H1 (cell line): ENCODE data around the gene SELPLG. TPM values are rescaled to one million over a fixed set of nuclear protein-coding genes. Genes with fewer than 3 reads are reported as not detected.

ENCODE experiments used
- CTCF ChIA-PET: fragments of 300-600 bp; sonication (Branson Sonifier 250); formaldehyde crosslinking; loops from one replicate; lab custom pipeline; 2021; ENCODE audit not compliant: partially characterized antibody; lab: Charles Lee
- POLR2A ChIA-PET: fragments of 300-600 bp; sonication (Branson Sonifier 250); formaldehyde crosslinking; loops from one replicate; lab custom pipeline; 2021; ENCODE audit warnings: inconsistent platforms; ENCODE audit not compliant: partially characterized antibody; lab: Charles Lee
- DNase-seq, 2 experiments: peaks; one replicate each; pipeline versions ENCODE4 v3.0.0 to v3.0.0-alpha.2; 2010 to 2022; ENCODE audit warnings: low spot score in 2 of 2, low read depth in 1 of 2, mixed read lengths in 1 of 2
- FAIRE-seq: peaks from 2 replicates; lab custom pipeline; 2011; peaks lifted over from hg19 to GRCh38; lab: Jason Lieb, UNC
- H2AFZ ChIP-seq: 2 replicates; pipeline ENCODE4 v1.8.1; 2012; ENCODE audit warnings: low read length, inconsistent platforms
- H2AK5ac ChIP-seq: 2 replicates; pipeline ENCODE4 v1.6.1; 2013; ENCODE audit warnings: low read depth, low read length
- H2BK120ac ChIP-seq: replicated peaks from 2 replicates; pipeline ENCODE3; 2013; ENCODE audit warnings: low read depth, low read length, inconsistent platforms
- H2BK12ac ChIP-seq: 2 replicates; pipeline ENCODE4 v1.6.1; 2013; ENCODE audit warnings: low read depth, low read length
- H2BK15ac ChIP-seq: 2 replicates; pipeline ENCODE4 v1.6.1; 2013; ENCODE audit warnings: low read length
- H2BK20ac ChIP-seq: 2 replicates; pipeline ENCODE4 v1.6.1; 2013; ENCODE audit warnings: low read length
- H2BK5ac ChIP-seq: 2 replicates; pipeline ENCODE4 v1.6.1; 2013; ENCODE audit warnings: low read depth, low read length
- H3K14ac ChIP-seq: 2 replicates; pipeline ENCODE4 v1.6.1; 2013; ENCODE audit warnings: inconsistent platforms; ENCODE audit not compliant: insufficient read length
- H3K18ac ChIP-seq: 2 replicates; pipeline ENCODE4 v1.6.1; 2013; ENCODE audit warnings: low read length; ENCODE audit errors: extremely low read depth
- H3K23ac ChIP-seq: 2 replicates; pipeline ENCODE4 v1.6.1; 2013; ENCODE audit warnings: inconsistent platforms; ENCODE audit not compliant: insufficient read length
- H3K23me2 ChIP-seq: 2 replicates; pipeline ENCODE4 v1.6.1; 2013; ENCODE audit warnings: low read depth, low read length
- H3K27ac ChIP-seq: 2 replicates; pipeline ENCODE4 v1.6.1; 2011; ENCODE audit warnings: low read depth, low read length, inconsistent platforms
- H3K27me3 ChIP-seq, 4 experiments: replicated peaks in 1 of 4; 1 replicate in 1 of 4; 2 replicates in 3 of 4; pipeline versions ENCODE4 v1.6.1 to v1.8.1; 2011 to 2013; ENCODE audit warnings: low read length in 3 of 4, mild to moderate bottlenecking in 3 of 4, inconsistent platforms in 2 of 4, mixed read lengths in 2 of 4, moderate library complexity in 1 of 4; ENCODE audit not compliant: control insufficient read depth in 3 of 4, insufficient read depth in 3 of 4; ENCODE audit errors: extremely low read depth in 1 of 4
- H3K36me3 ChIP-seq, 4 experiments: 2 replicates each; pipeline versions ENCODE4 v1.6.1 to v1.8.1; 2011 to 2013; ENCODE audit warnings: mild to moderate bottlenecking in 4 of 4, low read length in 3 of 4, moderate library complexity in 2 of 4, control low read depth in 1 of 4, inconsistent platforms in 1 of 4; ENCODE audit not compliant: insufficient read depth in 4 of 4, control insufficient read depth in 2 of 4
- H3K4ac ChIP-seq: replicated peaks from 2 replicates; pipeline ENCODE3; 2013; ENCODE audit warnings: low read length, low read depth, mixed read lengths, inconsistent platforms; ENCODE audit not compliant: insufficient read length
- H3K4me1 ChIP-seq, 4 experiments: replicated peaks in 1 of 4; 1 replicate in 1 of 4; 2 replicates in 3 of 4; pipeline versions ENCODE4 v1.6.1 to v1.8.1; 2011 to 2013; ENCODE audit warnings: low read length in 3 of 4, inconsistent platforms in 2 of 4, mixed read lengths in 1 of 4; ENCODE audit not compliant: insufficient read depth in 4 of 4, control insufficient read depth in 3 of 4
- H3K4me2 ChIP-seq, 2 experiments: 2 replicates each; pipeline versions ENCODE4 v1.6.1 to v1.8.1; 2011 to 2013; ENCODE audit warnings: low read depth in 2 of 2, low read length in 2 of 2, control low read depth in 1 of 2, inconsistent platforms in 1 of 2, mild to moderate bottlenecking in 1 of 2; ENCODE audit not compliant: insufficient read depth in 1 of 2
- H3K4me3 ChIP-seq, 4 experiments: fragments of 200-600, 300-600 bp in 1 of 4; sonication (generic), shearing (Covaris generic), sonication (Bioruptor Twin) in 1 of 4; 2 replicates each; pipeline versions ENCODE4 v1.5.1 to v1.8.1; 2011 to 2016; ENCODE audit warnings: low read length in 4 of 4, low read depth in 3 of 4, control low read depth in 2 of 4, inconsistent platforms in 2 of 4, mild to moderate bottlenecking in 2 of 4, mixed read lengths in 1 of 4, moderate library complexity in 1 of 4; ENCODE audit not compliant: insufficient read depth in 2 of 4; ENCODE audit errors: extremely low read depth in 1 of 4
- H3K56ac ChIP-seq: replicated peaks from 2 replicates; pipeline ENCODE3; 2013; ENCODE audit warnings: low read depth, mild to moderate bottlenecking, mixed read lengths, low read length, inconsistent platforms; ENCODE audit not compliant: insufficient read length
- H3K79me1 ChIP-seq: 2 replicates; pipeline ENCODE4 v1.6.1; 2013; ENCODE audit warnings: low read depth, low read length, control low read depth
- H3K79me2 ChIP-seq, 2 experiments: 2 replicates each; pipeline versions ENCODE4 v1.6.1 to v1.8.1; 2012 to 2013; ENCODE audit warnings: low read length in 2 of 2, mild to moderate bottlenecking in 2 of 2, inconsistent platforms in 1 of 2; ENCODE audit not compliant: insufficient read depth in 2 of 2, control insufficient read depth in 1 of 2
- H3K9ac ChIP-seq, 4 experiments: replicated peaks in 1 of 4; 1 replicate in 1 of 4; 2 replicates in 3 of 4; pipeline versions ENCODE4 v1.6.1 to v1.8.1; 2011 to 2013; ENCODE audit warnings: low read depth in 3 of 4, low read length in 3 of 4, control low read depth in 2 of 4, mild to moderate bottlenecking in 2 of 4, moderate library complexity in 2 of 4, inconsistent platforms in 1 of 4; ENCODE audit errors: extremely low read depth in 1 of 4
- H3K9me3 ChIP-seq, 2 experiments: 2 replicates each; pipeline versions ENCODE4 v1.6.1 to v1.8.1; 2012 to 2013; ENCODE audit warnings: mild to moderate bottlenecking in 2 of 2, moderate library complexity in 2 of 2, control low read depth in 1 of 2, inconsistent platforms in 1 of 2, low read depth in 1 of 2, low read length in 1 of 2, mixed read lengths in 1 of 2; ENCODE audit not compliant: insufficient read depth in 2 of 2
- H4K20me1 ChIP-seq, 2 experiments: replicated peaks in 1 of 2; 2 replicates each; pipeline versions ENCODE3 to v1.8.1; 2011 to 2013; ENCODE audit warnings: inconsistent platforms in 2 of 2, low read length in 2 of 2, mild to moderate bottlenecking in 1 of 2; ENCODE audit not compliant: insufficient read depth in 2 of 2, control insufficient read depth in 1 of 2
- H4K5ac ChIP-seq: 2 replicates; pipeline ENCODE4 v1.6.1; 2013; ENCODE audit warnings: low read length, low read depth, mixed read lengths, inconsistent platforms; ENCODE audit not compliant: insufficient read length
- H4K8ac ChIP-seq: 2 replicates; pipeline ENCODE4 v1.8.0; 2013; ENCODE audit warnings: mild to moderate bottlenecking, moderate library complexity, low read length, inconsistent platforms; ENCODE audit not compliant: insufficient read depth; ENCODE audit errors: extremely low read depth
- H4K91ac ChIP-seq: replicated peaks from 2 replicates; pipeline ENCODE3; 2013; ENCODE audit warnings: low read length, mixed read lengths, inconsistent platforms; ENCODE audit not compliant: insufficient read length
- NRF1 ChIP-seq: IDR thresholded peaks from 2 replicates; pipeline ENCODE4 v1.6.1; 2011; ENCODE audit warnings: mild to moderate bottlenecking, low read depth, low read length, improper control_type of control experiment
- POLR2AphosphoS5 ChIP-seq: IDR thresholded peaks from 2 replicates; pipeline ENCODE4 v1.6.1; 2011; ENCODE audit warnings: low read depth, low read length
- WGBS, 2 experiments: shearing (Covaris generic) in 1 of 2; methylation state at CpG; one replicate each; pipeline versions ENCODE4 v1.1.6 to v1.1.7; 2013 to 2015; ENCODE audit warnings: low lambda C conversion rate in 2 of 2, mixed read lengths in 2 of 2, inconsistent platforms in 1 of 2, low coverage in 1 of 2, missing lambda C conversion rate in 1 of 2; ENCODE audit not compliant: insufficient replicate concordance in 2 of 2, insufficient coverage in 1 of 2, insufficient read length in 1 of 2; ENCODE audit errors: extremely low coverage in 1 of 2, missing lambda C conversion rate in 1 of 2; 5-methylcytosine and 5-hydroxymethylcytosine counted together
- polyA plus RNA-seq, 7 experiments: library from polyadenylated mRNA; depleted of rRNA in 3 of 7; stranded (reverse) in 5 of 7; unstranded in 2 of 7; fragments of >200 nt in 5 of 7; fragments of 200-250 nt in 2 of 7; gene quantifications; 1 replicate in 5 of 7; 2 replicates in 1 of 7; 4 replicates in 1 of 7; pipeline versions ENCODE4 v1.2.1 to v1.2.3, GENCODE V29; 2011 to 2013; ENCODE audit warnings: missing spikeins in 2 of 7, mixed read lengths in 2 of 7
- total RNA-seq: library from RNA; stranded (reverse); fragmentation: NEBNext Ultra II Directional; extraction: Animal tissue kit (Norgen Biotek cat#: 25700); gene quantifications from 2 replicates; pipeline ENCODE4 v1.2.1, GENCODE V29; 2021

SELPLG gene
- total and polyA plus RNA-seq, 2 of the 8 experiments (the other 6 are each of a cell fraction or from before 2014, with no cell fraction given), result 0.18 TPM; not detected in 1

DNA sequence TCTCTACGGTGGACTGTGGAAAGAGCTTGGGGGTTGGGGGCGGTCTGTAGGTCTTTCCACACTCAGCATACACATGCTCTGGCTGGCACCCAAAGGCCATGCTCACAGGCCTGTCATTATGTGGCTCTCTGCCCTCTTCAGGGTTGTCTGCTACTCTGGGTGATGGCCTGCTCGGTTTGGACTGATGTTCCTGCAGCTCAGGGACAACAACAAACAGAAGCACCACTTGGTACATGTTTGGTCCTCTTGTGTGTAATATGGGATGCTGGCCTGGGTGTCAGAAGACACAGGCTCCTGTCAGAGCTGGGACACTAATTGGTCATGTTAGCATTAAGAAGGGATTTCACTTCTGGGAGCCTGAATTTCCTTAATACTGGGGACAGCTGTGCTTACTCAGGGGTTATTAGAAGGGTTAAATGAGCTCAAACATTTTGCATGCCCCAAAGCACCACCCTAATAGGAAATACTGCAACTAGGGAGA lies 32.7 kb upstream of the SELPLG start:
- CTCF ChIA-PET, result interaction anchor here (0.9 to 10.4 kb wide), 27 partner anchors 8 to 294 kb away, joined by 3 to 188 read pairs (median 5); no protein-coding TSS in a partner anchor
- H3K23me2 ChIP-seq, result no peaks in the 10 kb centered on the region
- no peak overlapping the region for H2BK120ac ChIP-seq
- no peak for DNase-seq
- peaks cover 0 to 6% (median 1%) of the 10 kb centered on the region in 4 experiments; a peak in 5 of 7 replicates for H3K4me1 ChIP-seq
- H3K4ac ChIP-seq, result no peak overlapping the region
- no peak overlapping the region for H3K23ac ChIP-seq
- H3K4me2 ChIP-seq, result no peak overlapping the region
- H3K9ac ChIP-seq, result no peak overlapping the region
- no peak overlapping the region for H2BK15ac ChIP-seq
- H2BK20ac ChIP-seq, result no peak overlapping the region
- no peak overlapping the region for H3K18ac ChIP-seq
- no peak for TF ChIP-seq NRF1
- 0 out of 2 replicates have a peak, but pooled peaks have one; percentile 21 for TF ChIP-seq POLR2AphosphoS5
- TF ChIP-seq, all 59 proteins: peak for 1
- no peak overlapping the region for H2AK5ac ChIP-seq
- peaks cover 10% of the 10 kb centered on the region; the same call in 1 of the 2 replicates for H3K79me1 ChIP-seq
- H2BK5ac ChIP-seq, result no peak overlapping the region
- H3K27ac ChIP-seq, result no peak overlapping the region
- no peak overlapping the region for H3K14ac ChIP-seq
- no peaks in the 10 kb centered on the region for H3K27me3 ChIP-seq
- H4K5ac ChIP-seq, result no peak overlapping the region
- peaks cover 0 to 10% of the 10 kb centered on the region in 2 experiments; a peak in 2 of 4 replicates for H3K79me2 ChIP-seq
- no peak overlapping the region for H2BK12ac ChIP-seq
- peaks cover 5 to 7% of the 10 kb centered on the region in 2 experiments for H4K20me1 ChIP-seq
- H2AFZ ChIP-seq, result no peak overlapping the region
- H4K91ac ChIP-seq, result no peak overlapping the region
- no peak overlapping the region for H4K8ac ChIP-seq
- H3K9me3 ChIP-seq, result no peaks in the 10 kb centered on the region
- no peaks in the 10 kb centered on the region for H3K36me3 ChIP-seq
- no peak overlapping the region for H3K4me3 ChIP-seq
- FAIRE-seq, result no peak
- POLR2A ChIA-PET, result interaction anchor here (1.3 to 1.7 kb wide), 3 partner anchors 12 to 135 kb away, joined by 3 to 6 read pairs (median 6); no protein-coding TSS in a partner anchor
- H3K56ac ChIP-seq, result no peak overlapping the region
- WGBS, 2 experiments, result 88% methylated on average over 3 of the region's 3 CpGs; no CpG with 5 or more reads in 1 of the 2 experiments
